ENCODE results near the gene ANKRD28.

The ANKRD28 gene

GRCh38 chr3:15659254-15659975 is 138.4 kb downstream of the ANKRD28 start:
- Histone ChIP-seq H3K27me3 (replicated peaks; ENCODE audit: control insufficient read depth, insufficient read depth, low read length) (no peaks in the 10 kb centered on the region), H3K4me1 (ENCODE audit: control insufficient read depth, insufficient read depth, low read length) (no peaks in the 10 kb centered on the region), H3K9me3 (ENCODE audit: control insufficient read depth, low read length) (peaks cover 25% of the 10 kb centered on the region), H3K4me3 (ENCODE audit: low read length) (no peak overlapping the region), H3K9ac (ENCODE audit: low read length) (no peak overlapping the region), H3K36me3 (ENCODE audit: control insufficient read depth, insufficient read depth, low read length, severe bottlenecking) (peaks cover 3% of the 10 kb centered on the region)
- no peak for DNase-seq (ENCODE audit: low read depth)

GRCh38 chr3:15657016-15657415 is 140.8 kb downstream of the ANKRD28 start:
- H3K27me3 ChIP-seq (replicated peaks; ENCODE audit: control insufficient read depth, insufficient read depth, low read length) = no peaks in the 10 kb centered on the region
- DNase-seq (ENCODE audit: low read depth) = no peak
- H3K9ac ChIP-seq (ENCODE audit: low read length) = no peak overlapping the region
- peaks cover 3% of the 10 kb centered on the region for H3K36me3 ChIP-seq (ENCODE audit: control insufficient read depth, insufficient read depth, low read length, severe bottlenecking)
- no peaks in the 10 kb centered on the region for H3K4me1 ChIP-seq (ENCODE audit: control insufficient read depth, insufficient read depth, low read length)
- H3K4me3 ChIP-seq (ENCODE audit: low read length) = peak overlapping the region; percentile 40
- H3K9me3 ChIP-seq (ENCODE audit: control insufficient read depth, low read length) = peaks cover 25% of the 10 kb centered on the region

- Histone ChIP-seq H3K4me3 (ENCODE audit: low read length) (peak overlapping the region; percentile 29), H3K4me1 (ENCODE audit: control insufficient read depth, insufficient read depth, low read length) (no peaks in the 10 kb centered on the region), H3K36me3 (ENCODE audit: control insufficient read depth, insufficient read depth, low read length, severe bottlenecking) (peaks cover 3% of the 10 kb centered on the region), H3K27me3 (replicated peaks; ENCODE audit: control insufficient read depth, insufficient read depth, low read length) (no peaks in the 10 kb centered on the region), H3K9ac (ENCODE audit: low read length) (no peak overlapping the region), H3K9me3 (ENCODE audit: control insufficient read depth, low read length) (peaks cover 25% of the 10 kb centered on the region)
- DNase-seq (ENCODE audit: low read depth) = no peak
Measured at GRCh38 chr3:15656342-15656741, 141.4 kb downstream of the ANKRD28 start.

- Histone ChIP-seq H3K9me3 (ENCODE audit: control insufficient read depth, low read length) (peaks cover 25% of the 10 kb centered on the region), H3K36me3 (ENCODE audit: control insufficient read depth, insufficient read depth, low read length, severe bottlenecking) (peaks cover 3% of the 10 kb centered on the region), H3K9ac (ENCODE audit: low read length) (no peak overlapping the region), H3K4me1 (ENCODE audit: control insufficient read depth, insufficient read depth, low read length) (no peaks in the 10 kb centered on the region), H3K27me3 (replicated peaks; ENCODE audit: control insufficient read depth, insufficient read depth, low read length) (no peaks in the 10 kb centered on the region), H3K4me3 (ENCODE audit: low read length) (no peak overlapping the region)
- DNase-seq (ENCODE audit: low read depth) = no peak
Measured at GRCh38 chr3:15654891-15655290, 142.9 kb downstream of the ANKRD28 start.

GRCh38 chr3:15654127-15654526 is 143.7 kb downstream of the ANKRD28 start:
- H3K36me3 ChIP-seq (ENCODE audit: control insufficient read depth, insufficient read depth, low read length, severe bottlenecking) = peaks cover 3% of the 10 kb centered on the region
- DNase-seq (ENCODE audit: low read depth) = no peak
- no peak overlapping the region for H3K4me3 ChIP-seq (ENCODE audit: low read length)
- no peaks in the 10 kb centered on the region for H3K27me3 ChIP-seq (replicated peaks; ENCODE audit: control insufficient read depth, insufficient read depth, low read length)
- peaks cover 25% of the 10 kb centered on the region for H3K9me3 ChIP-seq (ENCODE audit: control insufficient read depth, low read length)
- no peaks in the 10 kb centered on the region for H3K4me1 ChIP-seq (ENCODE audit: control insufficient read depth, insufficient read depth, low read length)
- H3K9ac ChIP-seq (ENCODE audit: low read length) = no peak overlapping the region

- Histone ChIP-seq H3K4me3 (ENCODE audit: low read length) (no peak overlapping the region), H3K9ac (ENCODE audit: low read length) (no peak overlapping the region), H3K9me3 (ENCODE audit: control insufficient read depth, low read length) (peaks cover 25% of the 10 kb centered on the region), H3K27me3 (replicated peaks; ENCODE audit: control insufficient read depth, insufficient read depth, low read length) (no peaks in the 10 kb centered on the region), H3K36me3 (ENCODE audit: control insufficient read depth, insufficient read depth, low read length, severe bottlenecking) (peaks cover 3% of the 10 kb centered on the region), H3K4me1 (ENCODE audit: control insufficient read depth, insufficient read depth, low read length) (peaks cover 4% of the 10 kb centered on the region)
- DNase-seq (ENCODE audit: low read depth) = peak; percentile 8
Measured at GRCh38 chr3:15653321-15653720, 144.5 kb downstream of the ANKRD28 start.

- Histone ChIP-seq H3K9me3 (ENCODE audit: control insufficient read depth, low read length) (peaks cover 12% of the 10 kb centered on the region), H3K4me3 (ENCODE audit: low read length) (no peak overlapping the region), H3K36me3 (ENCODE audit: control insufficient read depth, insufficient read depth, low read length, severe bottlenecking) (peaks cover 3% of the 10 kb centered on the region), H3K9ac (ENCODE audit: low read length) (no peak overlapping the region), H3K4me1 (ENCODE audit: control insufficient read depth, insufficient read depth, low read length) (peaks cover 23% of the 10 kb centered on the region), H3K27me3 (replicated peaks; ENCODE audit: control insufficient read depth, insufficient read depth, low read length) (no peaks in the 10 kb centered on the region)
- no peak for DNase-seq (ENCODE audit: low read depth)
Measured at GRCh38 chr3:15651396-15651795, 146.4 kb downstream of the ANKRD28 start.

- Histone ChIP-seq H3K4me3 (ENCODE audit: low read length) (no peak overlapping the region), H3K9ac (ENCODE audit: low read length) (no peak overlapping the region), H3K36me3 (ENCODE audit: control insufficient read depth, insufficient read depth, low read length, severe bottlenecking) (no peaks in the 10 kb centered on the region), H3K27me3 (replicated peaks; ENCODE audit: control insufficient read depth, insufficient read depth, low read length) (no peaks in the 10 kb centered on the region), H3K9me3 (ENCODE audit: control insufficient read depth, low read length) (no peaks in the 10 kb centered on the region), H3K4me1 (ENCODE audit: control insufficient read depth, insufficient read depth, low read length) (peaks cover 36% of the 10 kb centered on the region)
- no peak for DNase-seq (ENCODE audit: low read depth)
Measured at GRCh38 chr3:15649858-15650257, 147.9 kb downstream of the ANKRD28 start.

GRCh38 chr3:15649341-15649740 is 148.4 kb downstream of the ANKRD28 start:
- no peaks in the 10 kb centered on the region for H3K9me3 ChIP-seq (ENCODE audit: control insufficient read depth, low read length)
- no peaks in the 10 kb centered on the region for H3K27me3 ChIP-seq (replicated peaks; ENCODE audit: control insufficient read depth, insufficient read depth, low read length)
- no peak overlapping the region for H3K4me3 ChIP-seq (ENCODE audit: low read length)
- H3K4me1 ChIP-seq (ENCODE audit: control insufficient read depth, insufficient read depth, low read length) = peaks cover 36% of the 10 kb centered on the region
- no peak overlapping the region for H3K9ac ChIP-seq (ENCODE audit: low read length)
- no peak for DNase-seq (ENCODE audit: low read depth)
- peaks cover 5% of the 10 kb centered on the region for H3K36me3 ChIP-seq (ENCODE audit: control insufficient read depth, insufficient read depth, low read length, severe bottlenecking)

GRCh38 chr3:15647611-15648167 is 150.1 kb downstream of the ANKRD28 start:
- Histone ChIP-seq H3K4me3 (ENCODE audit: low read length) (peak overlapping the region; percentile 40), H3K27me3 (replicated peaks; ENCODE audit: control insufficient read depth, insufficient read depth, low read length) (no peaks in the 10 kb centered on the region), H3K9ac (ENCODE audit: low read length) (peak overlapping the region; percentile 76), H3K36me3 (ENCODE audit: control insufficient read depth, insufficient read depth, low read length, severe bottlenecking) (peaks cover 7% of the 10 kb centered on the region), H3K4me1 (ENCODE audit: control insufficient read depth, insufficient read depth, low read length) (peaks cover 36% of the 10 kb centered on the region), H3K9me3 (ENCODE audit: control insufficient read depth, low read length) (no peaks in the 10 kb centered on the region)
- peak; percentile 66 for DNase-seq (ENCODE audit: low read depth)

GRCh38 chr3:15646851-15647511 is 150.8 kb downstream of the ANKRD28 start:
- DNase-seq (ENCODE audit: low read depth) = peak; percentile 95
- peak overlapping the region; percentile 40 for H3K4me3 ChIP-seq (ENCODE audit: low read length)
- H3K36me3 ChIP-seq (ENCODE audit: control insufficient read depth, insufficient read depth, low read length, severe bottlenecking) = peaks cover 11% of the 10 kb centered on the region

More at GRCh38 chr3:15646851-15647511, 150.8 kb downstream of the ANKRD28 start:
- Histone ChIP-seq H3K9me3 (ENCODE audit: control insufficient read depth, low read length) (no peaks in the 10 kb centered on the region), H3K9ac (ENCODE audit: low read length) (peak overlapping the region; percentile 76), H3K27me3 (replicated peaks; ENCODE audit: control insufficient read depth, insufficient read depth, low read length) (no peaks in the 10 kb centered on the region), H3K4me1 (ENCODE audit: control insufficient read depth, insufficient read depth, low read length) (peaks cover 36% of the 10 kb centered on the region)
